ENCODE results near the gene TAGLN.

DNA sequence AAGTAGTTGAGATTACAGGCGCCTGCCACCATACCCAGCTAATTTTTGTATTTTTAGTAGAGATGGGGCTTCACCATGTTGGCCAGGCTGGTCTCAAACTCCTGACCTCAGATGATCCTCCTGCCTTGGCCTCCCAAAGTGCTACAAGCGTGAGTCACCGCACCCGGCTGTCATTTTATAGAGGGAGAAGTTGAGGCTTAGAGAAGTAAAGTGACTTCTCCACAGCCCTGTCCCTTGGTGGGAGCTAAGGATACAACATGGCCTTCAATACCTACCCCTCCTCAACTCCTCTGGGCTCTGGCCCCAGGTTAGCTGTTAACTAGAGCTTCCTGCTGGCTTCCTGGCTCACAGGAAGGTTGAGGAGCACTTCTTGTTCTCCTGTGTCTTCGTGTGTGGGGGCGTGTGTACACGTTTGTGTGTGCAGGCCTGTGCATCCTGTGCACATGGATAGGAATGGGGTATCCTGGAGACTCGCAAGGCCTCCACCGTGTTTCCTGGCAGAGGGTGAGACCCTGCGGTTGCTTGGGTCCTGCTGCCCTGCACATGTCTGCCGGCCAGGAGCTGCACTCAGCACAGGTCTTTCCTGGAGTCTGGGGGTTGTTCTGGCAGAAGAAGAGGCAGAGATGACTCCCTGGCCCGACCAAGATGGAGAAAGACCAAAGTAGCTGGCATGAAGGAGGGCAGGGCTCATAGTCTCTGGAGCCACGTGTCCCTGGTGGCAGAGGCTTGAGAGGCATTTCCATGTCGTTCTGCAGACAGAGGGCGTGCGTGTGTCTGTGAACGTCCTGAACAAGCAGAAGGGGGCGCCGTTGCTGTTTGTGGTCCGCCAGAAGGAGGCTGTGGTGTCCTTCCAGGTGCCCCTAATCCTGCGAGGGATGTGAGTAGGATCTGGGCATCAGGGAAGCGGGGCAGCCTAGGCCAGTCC, 18.2 kb upstream of the TAGLN start:
- TF ChIP-seq, protein P1, sequence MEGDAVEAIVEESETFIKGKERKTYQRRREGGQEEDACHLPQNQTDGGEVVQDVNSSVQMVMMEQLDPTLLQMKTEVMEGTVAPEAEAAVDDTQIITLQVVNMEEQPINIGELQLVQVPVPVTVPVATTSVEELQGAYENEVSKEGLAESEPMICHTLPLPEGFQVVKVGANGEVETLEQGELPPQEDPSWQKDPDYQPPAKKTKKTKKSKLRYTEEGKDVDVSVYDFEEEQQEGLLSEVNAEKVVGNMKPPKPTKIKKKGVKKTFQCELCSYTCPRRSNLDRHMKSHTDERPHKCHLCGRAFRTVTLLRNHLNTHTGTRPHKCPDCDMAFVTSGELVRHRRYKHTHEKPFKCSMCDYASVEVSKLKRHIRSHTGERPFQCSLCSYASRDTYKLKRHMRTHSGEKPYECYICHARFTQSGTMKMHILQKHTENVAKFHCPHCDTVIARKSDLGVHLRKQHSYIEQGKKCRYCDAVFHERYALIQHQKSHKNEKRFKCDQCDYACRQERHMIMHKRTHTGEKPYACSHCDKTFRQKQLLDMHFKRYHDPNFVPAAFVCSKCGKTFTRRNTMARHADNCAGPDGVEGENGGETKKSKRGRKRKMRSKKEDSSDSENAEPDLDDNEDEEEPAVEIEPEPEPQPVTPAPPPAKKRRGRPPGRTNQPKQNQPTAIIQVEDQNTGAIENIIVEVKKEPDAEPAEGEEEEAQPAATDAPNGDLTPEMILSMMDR (IDR thresholded peaks at IDR 0.05; ENCODE audit: low read depth, low read length, poor library complexity, severe bottlenecking), result peak; percentile 91
- no peak for TF ChIP-seq EZH2phosphoT487 (IDR thresholded peaks at IDR 0.05; ENCODE audit: borderline replicate concordance, low read length)

Data from DOHH2 (cell line).